Measurements from ENCODE around the gene SLC35E2B.
"Not testable (repeated sequence)": the region's sequence is repeated elsewhere in the genome, so short reads cannot be mapped to it uniquely, and the experiment has no call there.

GRCh38 chr1:1689526-1689925, 3.1 kb downstream of the SLC35E2B start:
- not testable (repeated sequence) for TF ChIP-seq TAF1 (IDR thresholded peaks at IDR 0.05; ENCODE audit: borderline replicate concordance, low read depth, low read length); POLR2A (IDR thresholded peaks at IDR 0.05; ENCODE audit: low read depth, low read length)

All from GM12892 (cell line).